Stimulated activated memory B cell treated with anti-CD40 and anti-IgM and Interleukin-4, amounts not matched to agents 10 μg/mL and 1 μg/mL and 100 μg/mL, for 72 hours (primary cell): ENCODE data around the gene PIK3C2G.

Experiments
- ATAC-seq: fragments of 150-1000 bp; cut with Tn5 transposase; 2 replicates; pipeline ENCODE4 v1.10.0; 2021
- H3K27ac Mint-ChIP-seq: one replicate; pipeline ENCODE4 v1.8.0; 2022; ENCODE audit warnings: mild to moderate bottlenecking, mixed read lengths
- H3K27me3 Mint-ChIP-seq: one replicate; pipeline ENCODE4 v1.8.0; 2022; ENCODE audit warnings: mixed read lengths
- H3K36me3 Mint-ChIP-seq: one replicate; pipeline ENCODE4 v1.8.0; 2022; ENCODE audit warnings: mixed read lengths
- H3K4me1 Mint-ChIP-seq: one replicate; pipeline ENCODE4 v1.8.0; 2022; ENCODE audit warnings: mixed read lengths
- H3K4me3 Mint-ChIP-seq: one replicate; pipeline ENCODE4 v1.8.0; 2022; ENCODE audit warnings: mild to moderate bottlenecking, moderate library complexity, mixed read lengths
- H3K9me3 Mint-ChIP-seq: one replicate; pipeline ENCODE4 v1.8.0; 2022; ENCODE audit warnings: mixed read lengths

PIK3C2G gene

GRCh38 chr12:18595412-18595811, 334.1 kb downstream of the PIK3C2G start:
- ATAC-seq, result no peak
- H3K27ac Mint-ChIP-seq, result no peak overlapping the region
- no peaks in the 10 kb centered on the region for H3K4me1 Mint-ChIP-seq
- H3K4me3 Mint-ChIP-seq, result no peak overlapping the region
- H3K9me3 Mint-ChIP-seq, result no peaks in the 10 kb centered on the region
- H3K36me3 Mint-ChIP-seq, result no peaks in the 10 kb centered on the region
- no peaks in the 10 kb centered on the region for H3K27me3 Mint-ChIP-seq

- Mint-ChIP-seq H3K27ac (no peak overlapping the region), H3K4me3 (no peak overlapping the region), H3K9me3 (peaks cover 3% of the 10 kb centered on the region), H3K36me3 (no peaks in the 10 kb centered on the region), H3K27me3 (no peaks in the 10 kb centered on the region), H3K4me1 (no peaks in the 10 kb centered on the region)
- no peak for ATAC-seq
Measured at GRCh38 chr12:18601962-18602361, 340.6 kb downstream of the PIK3C2G start.

GRCh38 chr12:18612971-18613370, 351.7 kb downstream of the PIK3C2G start:
- no peaks in the 10 kb centered on the region for H3K27me3 Mint-ChIP-seq
- H3K4me3 Mint-ChIP-seq, result no peak overlapping the region
- no peaks in the 10 kb centered on the region for H3K4me1 Mint-ChIP-seq
- H3K9me3 Mint-ChIP-seq, result no peaks in the 10 kb centered on the region
- no peaks in the 10 kb centered on the region for H3K36me3 Mint-ChIP-seq
- H3K27ac Mint-ChIP-seq, result no peak overlapping the region
- ATAC-seq, result no peak

GRCh38 chr12:18620986-18621385, 359.7 kb downstream of the PIK3C2G start:
- no peaks in the 10 kb centered on the region for H3K4me1 Mint-ChIP-seq
- H3K4me3 Mint-ChIP-seq, result no peak overlapping the region
- H3K36me3 Mint-ChIP-seq, result no peaks in the 10 kb centered on the region
- H3K27ac Mint-ChIP-seq, result no peak overlapping the region
- no peak for ATAC-seq
- peaks cover 10% of the 10 kb centered on the region for H3K9me3 Mint-ChIP-seq
- H3K27me3 Mint-ChIP-seq, result no peaks in the 10 kb centered on the region

DNA sequence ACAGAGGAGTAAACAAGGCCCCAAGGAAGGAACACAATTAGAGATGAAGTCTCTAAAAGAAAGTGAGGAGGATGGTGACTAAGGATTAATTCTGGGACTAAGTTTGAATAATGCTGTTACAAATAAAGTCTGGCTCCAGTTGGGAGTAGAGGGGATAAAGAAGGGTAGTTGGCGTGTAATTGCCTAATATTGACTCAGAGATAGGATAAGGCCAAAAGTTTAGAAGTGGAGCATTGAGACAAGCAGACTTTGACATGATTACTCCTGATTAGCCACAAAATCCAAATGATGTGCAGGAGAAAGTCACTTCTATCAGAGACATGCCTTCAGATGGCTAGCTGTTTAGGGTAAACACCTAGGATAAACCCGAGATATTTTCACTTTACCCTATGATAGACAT, 368.1 kb downstream of the PIK3C2G start:
- Mint-ChIP-seq H3K9me3 (peaks cover 28% of the 10 kb centered on the region), H3K4me1 (no peaks in the 10 kb centered on the region), H3K36me3 (no peaks in the 10 kb centered on the region), H3K27ac (no peak overlapping the region), H3K27me3 (no peaks in the 10 kb centered on the region), H3K4me3 (no peak overlapping the region)
- ATAC-seq, result no peak

- Mint-ChIP-seq H3K4me1 (no peaks in the 10 kb centered on the region), H3K27me3 (no peaks in the 10 kb centered on the region), H3K36me3 (no peaks in the 10 kb centered on the region), H3K9me3 (peaks cover 27% of the 10 kb centered on the region), H3K4me3 (no peak overlapping the region), H3K27ac (no peak overlapping the region)
- ATAC-seq, result no peak
Measured at GRCh38 chr12:18629916-18630315, 368.6 kb downstream of the PIK3C2G start.

DNA sequence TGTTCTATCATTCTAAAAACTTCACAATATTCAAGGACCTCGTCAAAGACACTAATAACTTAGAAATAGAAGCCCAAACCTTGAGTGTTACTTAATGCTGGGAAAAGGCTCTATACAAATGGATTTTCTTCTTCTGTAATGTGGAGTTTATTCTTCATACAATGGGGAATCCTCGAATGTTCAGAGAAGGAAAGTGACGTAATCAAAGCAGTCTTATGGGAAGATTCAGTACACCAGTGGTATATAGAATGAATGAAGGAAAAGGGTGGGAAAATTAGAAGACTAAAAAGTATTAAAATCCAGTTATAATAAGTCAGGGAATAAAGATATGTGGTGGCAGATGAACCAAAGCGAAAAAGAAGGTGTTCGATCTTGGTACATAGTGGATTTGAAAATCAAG, 370.0 kb downstream of the PIK3C2G start:
- H3K27ac Mint-ChIP-seq, result no peak overlapping the region
- H3K4me3 Mint-ChIP-seq, result no peak overlapping the region
- no peaks in the 10 kb centered on the region for H3K36me3 Mint-ChIP-seq
- no peaks in the 10 kb centered on the region for H3K4me1 Mint-ChIP-seq
- ATAC-seq, result no peak
- H3K9me3 Mint-ChIP-seq, result peaks cover 22% of the 10 kb centered on the region
- no peaks in the 10 kb centered on the region for H3K27me3 Mint-ChIP-seq

DNA sequence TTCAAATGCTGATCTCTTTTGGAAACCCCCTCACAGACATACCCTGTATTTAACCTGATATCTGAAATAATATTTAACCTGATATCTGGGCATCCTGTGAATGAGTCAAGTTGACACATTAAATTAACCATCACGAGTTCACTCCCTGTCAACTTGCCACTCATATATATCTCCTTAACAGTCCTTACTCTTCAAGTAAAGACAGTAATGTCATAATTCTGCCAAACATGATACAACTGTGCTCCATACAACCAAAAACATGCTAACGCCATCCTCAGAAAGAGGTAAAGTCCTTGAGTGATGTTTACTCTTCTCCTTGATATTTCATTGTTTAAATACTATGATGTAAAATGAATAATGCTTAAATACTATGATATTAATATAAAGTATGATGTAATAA, 371.5 kb downstream of the PIK3C2G start:
- H3K4me1 Mint-ChIP-seq, result no peaks in the 10 kb centered on the region
- H3K4me3 Mint-ChIP-seq, result no peak overlapping the region
- ATAC-seq, result no peak

GRCh38 chr12:18634382-18634781, 373.1 kb downstream of the PIK3C2G start:
- Mint-ChIP-seq H3K4me1 (no peaks in the 10 kb centered on the region), H3K27me3 (no peaks in the 10 kb centered on the region), H3K4me3 (no peak overlapping the region), H3K27ac (no peak overlapping the region), H3K36me3 (no peaks in the 10 kb centered on the region), H3K9me3 (peaks cover 10% of the 10 kb centered on the region)
- no peak for ATAC-seq

More for the DNA sequence above, 371.5 kb downstream of the PIK3C2G start:
- Mint-ChIP-seq H3K27ac (no peak overlapping the region), H3K36me3 (no peaks in the 10 kb centered on the region), H3K27me3 (no peaks in the 10 kb centered on the region), H3K9me3 (peaks cover 15% of the 10 kb centered on the region)

GRCh38 chr12:18640321-18640955, 379.1 kb downstream of the PIK3C2G start:
- no peaks in the 10 kb centered on the region for H3K4me1 Mint-ChIP-seq
- H3K27ac Mint-ChIP-seq, result no peak overlapping the region
- no peaks in the 10 kb centered on the region for H3K36me3 Mint-ChIP-seq
- H3K9me3 Mint-ChIP-seq, result peaks cover 10% of the 10 kb centered on the region
- no peak for ATAC-seq
- H3K4me3 Mint-ChIP-seq, result no peak overlapping the region
- H3K27me3 Mint-ChIP-seq, result no peaks in the 10 kb centered on the region

- Mint-ChIP-seq H3K36me3 (no peaks in the 10 kb centered on the region), H3K27ac (no peak overlapping the region), H3K27me3 (no peaks in the 10 kb centered on the region), H3K4me3 (no peak overlapping the region), H3K4me1 (no peaks in the 10 kb centered on the region), H3K9me3 (peaks cover 10% of the 10 kb centered on the region)
- no peak for ATAC-seq
Measured at GRCh38 chr12:18643681-18644080, 382.4 kb downstream of the PIK3C2G start.

GRCh38 chr12:18644564-18644963, 383.2 kb downstream of the PIK3C2G start:
- Mint-ChIP-seq H3K36me3 (no peaks in the 10 kb centered on the region), H3K27me3 (no peaks in the 10 kb centered on the region), H3K9me3 (peaks cover 10% of the 10 kb centered on the region), H3K4me1 (no peaks in the 10 kb centered on the region), H3K4me3 (no peak overlapping the region), H3K27ac (no peak overlapping the region)
- ATAC-seq, result no peak

GRCh38 chr12:18646286-18646890, 385.1 kb downstream of the PIK3C2G start:
- Mint-ChIP-seq H3K4me1 (no peaks in the 10 kb centered on the region), H3K9me3 (peaks cover 8% of the 10 kb centered on the region), H3K4me3 (no peak overlapping the region), H3K27ac (no peak overlapping the region), H3K27me3 (no peaks in the 10 kb centered on the region), H3K36me3 (no peaks in the 10 kb centered on the region)
- ATAC-seq, result no peak

- Mint-ChIP-seq H3K27ac (no peak overlapping the region), H3K4me3 (no peak overlapping the region), H3K9me3 (peaks cover 3% of the 10 kb centered on the region), H3K36me3 (no peaks in the 10 kb centered on the region), H3K4me1 (no peaks in the 10 kb centered on the region), H3K27me3 (no peaks in the 10 kb centered on the region)
- ATAC-seq, result no peak
Measured at GRCh38 chr12:18651525-18651924, 390.2 kb downstream of the PIK3C2G start.

GRCh38 chr12:18652596-18652995, 391.3 kb downstream of the PIK3C2G start:
- H3K4me1 Mint-ChIP-seq, result no peaks in the 10 kb centered on the region
- no peak overlapping the region for H3K27ac Mint-ChIP-seq
- no peaks in the 10 kb centered on the region for H3K27me3 Mint-ChIP-seq
- H3K36me3 Mint-ChIP-seq, result no peaks in the 10 kb centered on the region
- no peak overlapping the region for H3K4me3 Mint-ChIP-seq
- peaks cover 3% of the 10 kb centered on the region for H3K9me3 Mint-ChIP-seq
- ATAC-seq, result no peak

- H3K9me3 Mint-ChIP-seq, result peaks cover 8% of the 10 kb centered on the region
- H3K27ac Mint-ChIP-seq, result no peak overlapping the region
- no peak overlapping the region for H3K4me3 Mint-ChIP-seq
- no peaks in the 10 kb centered on the region for H3K36me3 Mint-ChIP-seq
- no peaks in the 10 kb centered on the region for H3K4me1 Mint-ChIP-seq
- ATAC-seq, result no peak
- no peaks in the 10 kb centered on the region for H3K27me3 Mint-ChIP-seq
Measured at GRCh38 chr12:18653465-18653864, 392.1 kb downstream of the PIK3C2G start.
